ENCODE results near the gene PHGDH. TPM values are rescaled to one million over a fixed set of nuclear protein-coding genes. Genes with fewer than 3 reads are reported as not detected.

Gene PHGDH
- total and polyA plus RNA-seq, 9 of the 15 experiments (the other 6 are each of a cell fraction or from before 2014, with no cell fraction given): 6.7 to 84.2 (median 36.2) TPM

GRCh38 chr1:119790451-119791198 is 78.9 kb downstream of the PHGDH start:
- FAIRE-seq: no peak
- Histone ChIP-seq H3K4me2 (ENCODE audit: insufficient read depth, low read length) (no peak overlapping the region), H3K9ac (ENCODE audit: insufficient read depth in 1 of 2, low read depth in 2 of 2, low read length in 2 of 2) (no peak overlapping the region), H3K27ac (ENCODE audit: extremely low read depth, low read depth, low read length) (no peak overlapping the region), H3K79me2 (ENCODE audit: control insufficient read depth, insufficient read depth, low read length) (no peaks in the 10 kb centered on the region), H3K4me3 (no peak overlapping the region), H3K36me3 (ENCODE audit: control insufficient read depth, insufficient read depth, low read length) (no peaks in the 10 kb centered on the region), H3K9me3 (replicated peaks; ENCODE audit: control insufficient read depth, insufficient read depth, low read depth, low read length) (no peaks in the 10 kb centered on the region), H3K9me1 (ENCODE audit: control insufficient read depth, insufficient read depth, low read length) (no peaks in the 10 kb centered on the region), H2AFZ (ENCODE audit: low read depth, low read length) (no peak overlapping the region), H3K4me1 (replicated peaks in 1 of 2; ENCODE audit: control insufficient read depth in 2 of 2, insufficient read depth in 2 of 2, low read length in 2 of 2) (no peaks in the 10 kb centered on the region), H4K20me1 (replicated peaks; ENCODE audit: control insufficient read depth, insufficient read depth, low read length) (no peaks in the 10 kb centered on the region), H3K27me3 (ENCODE audit: control insufficient read depth in 2 of 2, insufficient read depth in 2 of 2, low read length in 2 of 2) (peaks cover 15 to 23% of the 10 kb centered on the region in 2 experiments; a peak in 3 of 5 replicates)
- WGBS (ENCODE audit: insufficient coverage, low coverage, missing lambda C conversion rate): 0% methylated on average over 9 of the region's 9 CpGs
- TF ChIP-seq ZNF695 (CRISPR knock-in tag; IDR thresholded peaks at IDR 0.05): no peak
- TF ChIP-seq DMBX1 (CRISPR knock-in tag; IDR thresholded peaks at IDR 0.05; ENCODE audit: borderline replicate concordance): no peak
- no peak for TF ChIP-seq CBFA2T2 (conservative IDR thresholded peaks at IDR 0.05)
- no peak for TF ChIP-seq GABPB1 (CRISPR knock-in tag; IDR thresholded peaks at IDR 0.05)
- no peak for TF ChIP-seq ZNF311 (CRISPR knock-in tag; IDR thresholded peaks at IDR 0.05)
- TF ChIP-seq, protein P1, sequence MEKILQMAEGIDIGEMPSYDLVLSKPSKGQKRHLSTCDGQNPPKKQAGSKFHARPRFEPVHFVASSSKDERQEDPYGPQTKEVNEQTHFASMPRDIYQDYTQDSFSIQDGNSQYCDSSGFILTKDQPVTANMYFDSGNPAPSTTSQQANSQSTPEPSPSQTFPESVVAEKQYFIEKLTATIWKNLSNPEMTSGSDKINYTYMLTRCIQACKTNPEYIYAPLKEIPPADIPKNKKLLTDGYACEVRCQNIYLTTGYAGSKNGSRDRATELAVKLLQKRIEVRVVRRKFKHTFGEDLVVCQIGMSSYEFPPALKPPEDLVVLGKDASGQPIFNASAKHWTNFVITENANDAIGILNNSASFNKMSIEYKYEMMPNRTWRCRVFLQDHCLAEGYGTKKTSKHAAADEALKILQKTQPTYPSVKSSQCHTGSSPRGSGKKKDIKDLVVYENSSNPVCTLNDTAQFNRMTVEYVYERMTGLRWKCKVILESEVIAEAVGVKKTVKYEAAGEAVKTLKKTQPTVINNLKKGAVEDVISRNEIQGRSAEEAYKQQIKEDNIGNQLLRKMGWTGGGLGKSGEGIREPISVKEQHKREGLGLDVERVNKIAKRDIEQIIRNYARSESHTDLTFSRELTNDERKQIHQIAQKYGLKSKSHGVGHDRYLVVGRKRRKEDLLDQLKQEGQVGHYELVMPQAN (IDR thresholded peaks at IDR 0.05; ENCODE audit: borderline replicate concordance): no peak
- no peak for TF ChIP-seq ZBTB7A (IDR thresholded peaks at IDR 0.05; ENCODE audit: borderline replicate concordance, control insufficient read depth, low read depth, low read length)
- no peak for TF ChIP-seq KLF10 (CRISPR knock-in tag; IDR thresholded peaks at IDR 0.05)
- TF ChIP-seq MED1 (CRISPR knock-in tag; IDR thresholded peaks at IDR 0.05; ENCODE audit: borderline replicate concordance): no peak
- no peak for TF ChIP-seq TEAD2 (tag; IDR thresholded peaks at IDR 0.05)
- TF ChIP-seq RBBP5 (IDR thresholded peaks at IDR 0.05; ENCODE audit: borderline replicate concordance, insufficient read depth, low read length, poor library complexity, severe bottlenecking): no peak
- TF ChIP-seq BRD4 (IDR thresholded peaks at IDR 0.05): no peak
- no peak for TF ChIP-seq ZNF316 (IDR thresholded peaks at IDR 0.05)
- no peak for TF ChIP-seq NR2C2 (CRISPR knock-in tag; IDR thresholded peaks at IDR 0.05)
- TF ChIP-seq NR2C2 (tag; IDR thresholded peaks at IDR 0.05): no peak
- no peak for TF ChIP-seq ATF7 (IDR thresholded peaks at IDR 0.05)
- CTCF ChIA-PET (ENCODE audit: low intra/inter-chr PET ratio): no interaction called here
- no TSS peak for BruUV-seq (replicated peaks)
- intact Hi-C loops (cut with micrococcal nuclease) (no loop called here), in situ Hi-C loops (cut with MboI) (no loop called here)
- no peak for DNase-seq (ENCODE audit: extremely low read depth in 1 of 4, low spot score in 3 of 4)
- POLR2A ChIA-PET: no interaction called here
- ATAC-seq: no peak

Data from K562 (cell line).